Measurements from ENCODE around the gene GYS2.

GYS2 gene

GRCh38 chr12:21551841-21552465 lies 52.7 kb downstream of the GYS2 start:
- peaks cover 11% of the 10 kb centered on the region for H3K4me1 Mint-ChIP-seq (ENCODE audit: low read depth)
- no peak overlapping the region for H3K27ac Mint-ChIP-seq
- H3K36me3 Mint-ChIP-seq (ENCODE audit: low read depth), result no peaks in the 10 kb centered on the region
- peaks cover 3% of the 10 kb centered on the region for H3K27me3 Mint-ChIP-seq
- H3K4me3 Mint-ChIP-seq, result no peak overlapping the region
- H3K9me3 Mint-ChIP-seq, result no peaks in the 10 kb centered on the region

- peaks cover 7% of the 10 kb centered on the region for H3K27me3 Mint-ChIP-seq
- H3K4me3 Mint-ChIP-seq, result no peak overlapping the region
- H3K9me3 Mint-ChIP-seq, result no peaks in the 10 kb centered on the region
- peak overlapping the region; percentile 45 for H3K27ac Mint-ChIP-seq
- peaks cover 11% of the 10 kb centered on the region for H3K4me1 Mint-ChIP-seq (ENCODE audit: low read depth)
- no peaks in the 10 kb centered on the region for H3K36me3 Mint-ChIP-seq (ENCODE audit: low read depth)
Observed at GRCh38 chr12:21547437-21547836, 57.2 kb downstream of the GYS2 start.

GRCh38 chr12:21546716-21547115 lies 57.9 kb downstream of the GYS2 start:
- peaks cover 7% of the 10 kb centered on the region for H3K27me3 Mint-ChIP-seq
- no peak overlapping the region for H3K4me3 Mint-ChIP-seq
- no peaks in the 10 kb centered on the region for H3K36me3 Mint-ChIP-seq (ENCODE audit: low read depth)
- no peaks in the 10 kb centered on the region for H3K9me3 Mint-ChIP-seq
- H3K27ac Mint-ChIP-seq, result no peak overlapping the region
- peaks cover 11% of the 10 kb centered on the region for H3K4me1 Mint-ChIP-seq (ENCODE audit: low read depth)

GRCh38 chr12:21545557-21545956 lies 59.1 kb downstream of the GYS2 start:
- peaks cover 7% of the 10 kb centered on the region for H3K27me3 Mint-ChIP-seq
- H3K4me1 Mint-ChIP-seq (ENCODE audit: low read depth), result peaks cover 11% of the 10 kb centered on the region
- no peak overlapping the region for H3K27ac Mint-ChIP-seq
- H3K36me3 Mint-ChIP-seq (ENCODE audit: low read depth), result no peaks in the 10 kb centered on the region
- H3K9me3 Mint-ChIP-seq, result no peaks in the 10 kb centered on the region
- H3K4me3 Mint-ChIP-seq, result no peak overlapping the region

GRCh38 chr12:21543151-21543550 lies 61.5 kb downstream of the GYS2 start:
- Mint-ChIP-seq H3K27me3 (peaks cover 7% of the 10 kb centered on the region), H3K27ac (no peak overlapping the region), H3K4me1 (ENCODE audit: low read depth) (peaks cover 10% of the 10 kb centered on the region), H3K4me3 (no peak overlapping the region), H3K36me3 (ENCODE audit: low read depth) (no peaks in the 10 kb centered on the region), H3K9me3 (no peaks in the 10 kb centered on the region)

- H3K4me1 Mint-ChIP-seq (ENCODE audit: low read depth), result peaks cover 2% of the 10 kb centered on the region
- H3K36me3 Mint-ChIP-seq (ENCODE audit: low read depth), result no peaks in the 10 kb centered on the region
- no peak overlapping the region for H3K4me3 Mint-ChIP-seq
- H3K27ac Mint-ChIP-seq, result no peak overlapping the region
- H3K27me3 Mint-ChIP-seq, result peaks cover 6% of the 10 kb centered on the region
- H3K9me3 Mint-ChIP-seq, result no peaks in the 10 kb centered on the region
Observed at GRCh38 chr12:21542403-21542802, 62.2 kb downstream of the GYS2 start.

GRCh38 chr12:21541773-21542172 lies 62.9 kb downstream of the GYS2 start:
- Mint-ChIP-seq H3K27me3 (peaks cover 4% of the 10 kb centered on the region), H3K4me3 (no peak overlapping the region), H3K36me3 (ENCODE audit: low read depth) (no peaks in the 10 kb centered on the region), H3K9me3 (no peaks in the 10 kb centered on the region), H3K27ac (no peak overlapping the region), H3K4me1 (ENCODE audit: low read depth) (no peaks in the 10 kb centered on the region)

- H3K4me3 Mint-ChIP-seq, result no peak overlapping the region
- H3K27me3 Mint-ChIP-seq, result peaks cover 8% of the 10 kb centered on the region
- H3K36me3 Mint-ChIP-seq (ENCODE audit: low read depth), result no peaks in the 10 kb centered on the region
- H3K4me1 Mint-ChIP-seq (ENCODE audit: low read depth), result no peaks in the 10 kb centered on the region
- no peaks in the 10 kb centered on the region for H3K9me3 Mint-ChIP-seq
- H3K27ac Mint-ChIP-seq, result no peak overlapping the region
Observed at GRCh38 chr12:21539797-21540196, 64.8 kb downstream of the GYS2 start.

GRCh38 chr12:21538061-21538653 lies 66.5 kb downstream of the GYS2 start:
- Mint-ChIP-seq H3K4me3 (no peak overlapping the region), H3K27me3 (peaks cover 4% of the 10 kb centered on the region), H3K4me1 (ENCODE audit: low read depth) (no peaks in the 10 kb centered on the region), H3K27ac (no peak overlapping the region), H3K36me3 (ENCODE audit: low read depth) (no peaks in the 10 kb centered on the region), H3K9me3 (no peaks in the 10 kb centered on the region)

- peaks cover 45% of the 10 kb centered on the region for H3K27me3 Mint-ChIP-seq
Observed at GRCh38 chr12:21529456-21529855, 75.2 kb downstream of the GYS2 start.

GRCh38 chr12:21528953-21529352 lies 75.7 kb downstream of the GYS2 start:
- H3K36me3 Mint-ChIP-seq (ENCODE audit: low read depth), result no peaks in the 10 kb centered on the region
- no peak overlapping the region for H3K27ac Mint-ChIP-seq
- H3K4me3 Mint-ChIP-seq, result peak overlapping the region; percentile 72
- peaks cover 45% of the 10 kb centered on the region for H3K27me3 Mint-ChIP-seq
- H3K4me1 Mint-ChIP-seq (ENCODE audit: low read depth), result peaks cover 11% of the 10 kb centered on the region
- peaks cover 10% of the 10 kb centered on the region for H3K9me3 Mint-ChIP-seq

More at GRCh38 chr12:21529456-21529855, 75.2 kb downstream of the GYS2 start:
- Mint-ChIP-seq H3K9me3 (peaks cover 7% of the 10 kb centered on the region), H3K27ac (no peak overlapping the region), H3K4me3 (no peak overlapping the region), H3K36me3 (ENCODE audit: low read depth) (no peaks in the 10 kb centered on the region), H3K4me1 (ENCODE audit: low read depth) (peaks cover 11% of the 10 kb centered on the region)

- no peaks in the 10 kb centered on the region for H3K36me3 Mint-ChIP-seq (ENCODE audit: low read depth)
- no peak overlapping the region for H3K27ac Mint-ChIP-seq
- peaks cover 45% of the 10 kb centered on the region for H3K27me3 Mint-ChIP-seq
- H3K4me1 Mint-ChIP-seq (ENCODE audit: low read depth), result peaks cover 11% of the 10 kb centered on the region
- peaks cover 10% of the 10 kb centered on the region for H3K9me3 Mint-ChIP-seq
- peak overlapping the region; percentile 72 for H3K4me3 Mint-ChIP-seq
Observed at GRCh38 chr12:21527451-21528180, 77.0 kb downstream of the GYS2 start.

GRCh38 chr12:21526721-21527345 lies 77.8 kb downstream of the GYS2 start:
- peak overlapping the region; percentile 72 for H3K4me3 Mint-ChIP-seq
- peak overlapping the region; percentile 37 for H3K27ac Mint-ChIP-seq

GRCh38 chr12:21526053-21526452 lies 78.6 kb downstream of the GYS2 start, which contains the start of gene SPX:
SPX (plus strand) TSS chr12:21526296; CDS start chr12:21526473, 177 bp downstream.
- Mint-ChIP-seq H3K9me3 (peaks cover 10% of the 10 kb centered on the region), H3K27me3 (peaks cover 38% of the 10 kb centered on the region), H3K36me3 (ENCODE audit: low read depth) (no peaks in the 10 kb centered on the region), H3K4me3 (peak within 1 kb of the TSS; percentile 72), H3K27ac (peak within 1 kb of the TSS; percentile 37), H3K4me1 (ENCODE audit: low read depth) (peaks cover 11% of the 10 kb centered on the region)

More at GRCh38 chr12:21526721-21527345, 77.8 kb downstream of the GYS2 start:
- Mint-ChIP-seq H3K4me1 (ENCODE audit: low read depth) (peaks cover 11% of the 10 kb centered on the region), H3K9me3 (peaks cover 10% of the 10 kb centered on the region), H3K36me3 (ENCODE audit: low read depth) (no peaks in the 10 kb centered on the region), H3K27me3 (peaks cover 44% of the 10 kb centered on the region)

- Mint-ChIP-seq H3K4me3 (no peak overlapping the region), H3K27me3 (peaks cover 17% of the 10 kb centered on the region), H3K9me3 (peaks cover 10% of the 10 kb centered on the region), H3K36me3 (ENCODE audit: low read depth) (peaks cover 6% of the 10 kb centered on the region), H3K4me1 (ENCODE audit: low read depth) (peaks cover 4% of the 10 kb centered on the region), H3K27ac (no peak overlapping the region)
Observed at GRCh38 chr12:21523148-21523547, 81.5 kb downstream of the GYS2 start.
